Activated T-helper 1 cell treated with anti-CD3 and anti-CD28 coated beads, Interleukin-12 subunit alpha, Interleukin-12 subunit beta, Interleukin-2, Interleukin-4 antibody, amounts not matched to agents 30 ng/mL and 10 ng/mL and 1 ng/mL, durations not matched to agents 14 hours and 24 hours and 36 hours (primary cell): ENCODE data around the gene SLC2A1. TPM values are rescaled to one million over a fixed set of nuclear protein-coding genes. Genes with fewer than 3 reads are reported as not detected.

Source experiments
- DNase-seq: peaks from one replicate; pipeline ENCODE4 v3.0.0; 2021; ENCODE audit warnings: low spot score
- H3K27ac Mint-ChIP-seq: one replicate; pipeline ENCODE4 v1.8.0; 2021; ENCODE audit warnings: mild to moderate bottlenecking, mixed read lengths
- H3K27me3 Mint-ChIP-seq: one replicate; pipeline ENCODE4 v1.8.0; 2022; ENCODE audit warnings: mild to moderate bottlenecking, moderate library complexity, mixed read lengths; ENCODE audit not compliant: insufficient read depth
- H3K36me3 Mint-ChIP-seq: one replicate; pipeline ENCODE4 v1.8.0; 2021; ENCODE audit warnings: low read depth, mixed read lengths
- H3K4me1 Mint-ChIP-seq: one replicate; pipeline ENCODE4 v1.8.0; 2021; ENCODE audit warnings: low read depth, mixed read lengths
- H3K4me3 Mint-ChIP-seq: one replicate; pipeline ENCODE4 v1.8.0; 2021; ENCODE audit warnings: mild to moderate bottlenecking, moderate library complexity, mixed read lengths
- H3K9me3 Mint-ChIP-seq: one replicate; pipeline ENCODE4 v1.8.0; 2021; ENCODE audit warnings: mixed read lengths
- intact Hi-C: fragments of 100-400 bp; cut with micrococcal nuclease; formaldehyde crosslinking; loops from one replicate; pipeline ENCODE4 v1.15.1; 2024
- total RNA-seq: library from RNA; stranded (reverse); gene quantifications from 2 replicates; pipeline ENCODE4 v1.2.3, GENCODE V29; 2022

Gene SLC2A1
- total RNA-seq, 1 donor from 2014 or later = 111 TPM

DNA sequence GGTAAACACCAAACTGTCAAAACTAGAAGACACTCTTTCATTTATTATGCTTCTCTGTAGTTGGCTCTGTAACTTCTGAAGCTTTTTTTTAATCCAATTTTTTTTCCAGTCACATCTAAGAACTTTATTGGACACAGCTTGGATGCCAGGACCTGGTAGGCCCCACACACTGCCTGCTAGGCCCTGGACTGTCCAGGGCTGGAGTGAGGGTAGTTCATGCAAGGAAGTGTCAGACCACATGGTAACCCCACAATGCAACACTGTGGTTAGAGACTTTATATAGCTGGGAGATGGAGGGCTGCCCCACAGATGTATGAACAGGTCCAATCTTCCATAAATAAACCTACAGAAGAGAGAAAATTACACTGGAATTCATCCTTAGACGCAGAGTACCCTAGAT is 7.1 kb downstream of the SLC2A1 start:
- intact Hi-C loops = loop anchor here (1.0 to 10.0 kb wide), 4 partner anchors 8 to 703 kb away; partner anchors contain the start of genes FOXJ3, KDM4A, PPCS and ZMYND12
- DNase-seq = no peak
- peaks cover 44% of the 10 kb centered on the region for H3K36me3 Mint-ChIP-seq
- H3K27me3 Mint-ChIP-seq = no peaks in the 10 kb centered on the region
- H3K4me3 Mint-ChIP-seq = peak overlapping the region; percentile 55
- H3K4me1 Mint-ChIP-seq = peaks cover 83% of the 10 kb centered on the region
- H3K27ac Mint-ChIP-seq = peak overlapping the region; percentile 68
- no peaks in the 10 kb centered on the region for H3K9me3 Mint-ChIP-seq

DNA sequence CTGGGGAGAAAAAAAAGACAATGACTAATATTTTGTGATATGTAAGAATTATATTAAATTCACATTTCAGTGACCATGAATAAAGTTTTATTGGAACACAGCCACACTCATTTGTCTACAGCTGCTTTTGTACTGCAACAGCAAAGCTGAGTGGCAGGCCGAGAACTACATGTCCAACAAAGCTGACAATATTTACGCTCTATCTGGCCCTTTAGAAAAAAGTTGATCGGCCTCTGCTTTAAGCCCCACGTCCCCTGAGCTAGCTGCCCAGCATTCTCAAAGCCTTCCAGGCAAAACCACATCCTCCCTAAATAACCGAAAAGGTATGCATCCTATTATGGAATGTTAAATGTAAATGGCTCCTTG is 8.6 kb downstream of the SLC2A1 start:
- Mint-ChIP-seq H3K4me3 (peak overlapping the region; percentile 53), H3K4me1 (peaks cover 87% of the 10 kb centered on the region), H3K36me3 (peaks cover 36% of the 10 kb centered on the region), H3K27me3 (no peaks in the 10 kb centered on the region), H3K27ac (peak overlapping the region; percentile 71), H3K9me3 (no peaks in the 10 kb centered on the region)
- DNase-seq = no peak
- intact Hi-C loops = loop anchor here (10.0 kb wide), 3 partner anchors 495 to 705 kb away; partner anchors contain the start of genes FOXJ3, KDM4A, PPCS and ZMYND12

DNA sequence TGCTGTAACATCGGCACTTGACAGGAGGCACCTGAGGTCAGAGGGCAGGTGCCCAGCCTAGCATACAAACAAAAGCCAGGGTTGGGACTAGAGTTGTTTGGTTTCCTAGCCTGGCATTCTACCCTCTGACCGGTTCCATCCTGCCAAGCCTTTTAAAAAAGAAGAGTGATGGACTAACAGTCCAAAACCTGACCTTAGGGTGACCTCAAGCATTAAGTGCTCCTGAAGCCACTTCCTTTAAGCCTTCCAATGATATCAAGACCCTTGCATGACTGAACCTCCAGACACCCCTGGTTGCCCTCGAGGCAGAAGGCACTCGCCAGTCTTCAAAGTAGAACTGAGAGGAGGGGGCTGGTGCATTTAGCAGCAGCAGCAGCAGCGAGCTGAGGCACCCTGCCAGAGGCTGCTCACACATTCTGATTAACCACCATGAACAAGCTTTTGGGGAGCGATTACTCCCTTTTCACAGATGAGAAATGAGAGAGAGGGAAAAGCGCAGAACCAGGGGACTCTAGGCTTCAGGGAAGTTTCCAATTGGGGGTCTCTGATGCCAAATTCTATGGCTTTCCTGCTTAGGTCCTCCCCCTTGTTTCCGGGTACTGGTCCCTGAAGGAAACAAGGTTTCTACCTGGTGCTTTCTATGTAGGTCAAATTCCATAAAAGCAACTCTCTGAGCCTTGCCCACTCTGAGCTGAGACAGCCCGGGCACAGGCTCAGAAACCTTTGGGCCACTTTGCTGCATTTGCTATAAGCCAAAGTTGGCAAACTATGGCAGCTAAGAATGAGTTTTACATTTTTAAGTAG is 9.2 kb downstream of the SLC2A1 start:
- peak overlapping the region; percentile 69 for H3K4me3 Mint-ChIP-seq
- intact Hi-C loops = loop anchor here (10.0 kb wide), 3 partner anchors 495 to 705 kb away; partner anchors contain the start of genes FOXJ3, KDM4A, PPCS and ZMYND12
- H3K27me3 Mint-ChIP-seq = no peaks in the 10 kb centered on the region
- no peak for DNase-seq
- H3K27ac Mint-ChIP-seq = peak overlapping the region; percentile 68
- peaks cover 87% of the 10 kb centered on the region for H3K4me1 Mint-ChIP-seq
- H3K36me3 Mint-ChIP-seq = peaks cover 31% of the 10 kb centered on the region
- no peaks in the 10 kb centered on the region for H3K9me3 Mint-ChIP-seq

DNA sequence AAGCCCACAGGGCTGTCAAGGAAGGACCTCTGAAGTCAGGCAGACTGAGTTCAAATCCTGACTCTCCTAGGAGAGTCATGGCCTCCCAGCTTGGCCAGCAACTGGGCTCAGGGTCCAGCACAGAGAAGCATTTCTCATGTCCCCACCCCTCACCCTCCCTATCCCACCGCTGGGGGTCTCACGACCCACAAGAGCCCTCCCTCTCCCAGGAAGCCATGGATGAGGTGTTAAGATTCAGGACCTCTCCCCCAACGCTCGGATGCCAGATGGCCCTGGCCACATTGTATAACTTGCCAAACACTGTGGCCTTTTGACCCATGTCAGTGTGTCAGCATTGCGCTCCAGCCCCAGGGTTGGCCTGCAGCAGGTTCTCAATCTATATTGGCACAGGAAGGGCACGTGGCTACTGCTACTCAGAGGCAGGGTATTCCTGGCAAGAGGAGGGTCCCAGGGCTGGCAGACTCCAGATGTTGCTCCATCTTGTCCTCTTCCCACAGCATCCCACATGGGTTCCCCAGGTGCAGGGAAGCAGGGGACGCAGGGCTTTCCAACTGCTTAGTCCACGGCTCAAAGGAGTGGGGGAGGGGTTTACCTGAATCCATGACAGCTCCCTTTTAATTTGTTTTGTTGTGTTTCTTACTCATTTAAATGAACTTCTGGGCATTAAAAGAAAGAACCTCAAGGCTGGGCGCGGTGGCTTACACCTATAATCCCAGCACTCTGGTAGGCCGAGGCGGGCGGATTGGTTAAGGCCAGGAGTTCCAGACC is 10.5 kb downstream of the SLC2A1 start:
- Mint-ChIP-seq H3K27ac (peak overlapping the region; percentile 69), H3K4me3 (no peak overlapping the region), H3K36me3 (peaks cover 24% of the 10 kb centered on the region), H3K9me3 (no peaks in the 10 kb centered on the region), H3K4me1 (peaks cover 96% of the 10 kb centered on the region), H3K27me3 (no peaks in the 10 kb centered on the region)
- intact Hi-C loops = no loop called here
- DNase-seq = no peak

DNA sequence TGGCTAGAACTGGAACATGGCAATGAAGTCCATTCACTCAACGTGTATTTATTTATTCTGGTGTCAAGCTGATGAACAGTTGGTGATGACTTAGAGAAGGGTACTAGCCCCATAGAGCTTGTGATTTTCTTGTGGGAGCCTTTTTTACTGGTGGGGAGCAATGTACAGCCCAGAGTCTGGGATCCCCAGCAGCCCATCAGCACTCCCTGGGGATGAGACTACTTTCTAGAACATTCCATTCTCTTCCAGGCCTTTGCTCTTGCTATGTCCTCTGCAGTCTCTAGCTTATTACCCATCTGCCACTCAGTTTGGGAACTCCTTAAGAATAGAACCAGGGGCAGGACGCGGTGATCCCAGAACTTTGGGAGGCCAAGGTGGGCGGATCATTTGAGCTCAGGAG is 11.6 kb downstream of the SLC2A1 start:
- Mint-ChIP-seq H3K27me3 (no peaks in the 10 kb centered on the region), H3K9me3 (no peaks in the 10 kb centered on the region), H3K4me3 (peak overlapping the region; percentile 42), H3K27ac (peak overlapping the region; percentile 69), H3K4me1 (peaks cover 96% of the 10 kb centered on the region), H3K36me3 (peaks cover 34% of the 10 kb centered on the region)
- DNase-seq = no peak
- intact Hi-C loops = no loop called here

DNA sequence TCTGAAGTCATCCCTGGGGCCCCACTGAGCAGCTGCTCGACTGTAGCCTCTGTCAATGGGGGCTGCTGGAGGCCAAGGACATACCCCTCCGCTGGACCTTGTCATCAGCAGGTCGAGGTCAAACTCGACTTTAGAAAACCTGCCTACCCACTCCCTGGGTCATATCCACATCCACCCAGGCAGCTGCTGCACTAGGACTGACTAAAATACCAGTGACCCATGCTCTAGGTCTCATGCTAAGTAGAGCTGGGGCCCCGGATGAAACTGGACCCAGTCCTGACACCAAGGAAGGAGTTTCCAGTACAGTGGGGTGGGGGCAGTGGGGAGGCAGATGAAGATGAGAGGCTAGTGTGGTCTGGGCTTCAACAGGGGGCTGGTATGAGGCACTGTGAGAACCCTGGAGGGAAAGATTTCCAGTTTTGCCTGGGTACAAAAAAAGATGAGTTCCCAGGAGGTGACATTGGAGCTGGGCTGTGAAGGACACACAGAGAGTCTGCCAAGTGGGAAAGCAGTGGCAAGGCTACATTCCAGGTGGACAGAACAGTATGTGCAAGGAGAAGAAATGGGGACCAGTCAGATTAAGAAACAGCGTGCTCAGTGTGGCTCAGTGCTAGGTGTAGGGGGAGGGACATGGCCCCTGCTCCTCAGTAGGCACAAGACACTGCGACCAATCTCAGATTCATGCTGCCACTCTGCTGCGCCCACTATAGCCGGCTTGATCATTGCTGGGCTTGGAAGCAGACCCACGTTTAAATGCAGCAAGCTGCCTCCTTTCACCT is 12.4 kb downstream of the SLC2A1 start:
- intact Hi-C loops = no loop called here

DNA sequence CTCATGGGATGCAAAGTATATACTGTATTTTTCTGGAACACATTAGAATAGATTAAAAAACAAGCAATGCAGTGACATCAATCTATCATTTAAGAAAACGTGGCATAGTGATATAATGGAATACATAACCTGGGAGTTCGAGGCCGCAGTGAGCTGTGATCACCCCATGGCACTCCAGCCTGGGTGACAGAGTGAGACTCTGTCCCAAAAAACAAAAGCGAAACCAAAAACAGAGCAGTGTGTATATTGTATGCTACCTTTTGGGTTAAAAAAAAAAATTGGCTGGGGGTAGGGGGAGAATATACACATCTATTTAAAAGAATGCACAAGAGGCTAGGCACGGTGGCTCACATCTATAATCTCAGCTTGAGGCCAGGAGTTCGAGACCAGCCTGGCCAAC is 13.5 kb downstream of the SLC2A1 start:
- Mint-ChIP-seq H3K36me3 (peaks cover 40% of the 10 kb centered on the region), H3K9me3 (no peaks in the 10 kb centered on the region), H3K27me3 (no peaks in the 10 kb centered on the region), H3K4me3 (peak overlapping the region; percentile 72), H3K4me1 (peaks cover 97% of the 10 kb centered on the region), H3K27ac (peak overlapping the region; percentile 74)
- DNase-seq = no peak
- intact Hi-C loops = loop anchor here (1.0 to 2.0 kb wide), 2 partner anchors 14 to 20 kb away; no protein-coding TSS in a partner anchor

More for the DNA sequence above, 12.4 kb downstream of the SLC2A1 start:
- Mint-ChIP-seq H3K27ac (peak overlapping the region; percentile 74), H3K36me3 (peaks cover 38% of the 10 kb centered on the region), H3K27me3 (no peaks in the 10 kb centered on the region), H3K4me3 (peak overlapping the region; percentile 7), H3K9me3 (no peaks in the 10 kb centered on the region), H3K4me1 (peaks cover 96% of the 10 kb centered on the region)
- DNase-seq = no peak

DNA sequence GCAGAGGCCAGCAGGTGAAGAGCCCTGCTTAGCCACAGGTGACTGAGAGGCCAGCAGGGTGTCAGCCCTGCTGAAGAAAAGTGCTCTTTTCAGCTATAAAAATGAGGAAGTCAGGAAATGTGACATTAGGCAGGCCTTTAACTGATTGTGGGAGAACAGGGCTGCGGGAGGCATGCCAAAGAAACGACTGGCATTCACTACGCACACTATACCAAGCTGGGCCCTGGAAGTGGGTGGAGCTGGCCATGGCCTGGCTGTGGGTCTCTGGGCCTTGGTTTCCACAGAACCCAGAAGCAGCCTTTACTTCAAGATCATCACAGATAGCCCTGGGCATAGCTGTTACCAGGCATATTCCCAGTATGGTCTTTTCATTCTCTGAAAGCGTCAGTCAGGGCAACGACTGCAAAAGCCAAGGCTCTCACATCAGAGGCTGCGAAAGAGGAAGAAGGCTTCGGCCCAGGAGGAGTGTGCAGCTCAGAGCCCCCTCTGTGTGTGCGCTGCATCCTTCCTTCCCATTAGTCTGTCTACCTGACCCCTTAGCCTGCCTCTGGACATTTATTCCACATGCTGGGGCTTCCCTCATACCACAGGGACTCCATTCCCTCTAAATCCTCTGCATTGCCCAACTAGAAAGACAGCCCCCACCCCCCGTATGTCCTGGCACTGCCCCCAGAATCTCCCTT is 14.3 kb downstream of the SLC2A1 start:
- Mint-ChIP-seq H3K27me3 (no peaks in the 10 kb centered on the region), H3K4me3 (peak overlapping the region; percentile 65), H3K27ac (peak overlapping the region; percentile 79), H3K4me1 (peaks cover 95% of the 10 kb centered on the region), H3K9me3 (no peaks in the 10 kb centered on the region), H3K36me3 (peaks cover 42% of the 10 kb centered on the region)
- intact Hi-C loops = loop anchor here (2.0 kb wide), 1 partner anchor 20 kb away; no protein-coding TSS in a partner anchor
- no peak for DNase-seq

DNA sequence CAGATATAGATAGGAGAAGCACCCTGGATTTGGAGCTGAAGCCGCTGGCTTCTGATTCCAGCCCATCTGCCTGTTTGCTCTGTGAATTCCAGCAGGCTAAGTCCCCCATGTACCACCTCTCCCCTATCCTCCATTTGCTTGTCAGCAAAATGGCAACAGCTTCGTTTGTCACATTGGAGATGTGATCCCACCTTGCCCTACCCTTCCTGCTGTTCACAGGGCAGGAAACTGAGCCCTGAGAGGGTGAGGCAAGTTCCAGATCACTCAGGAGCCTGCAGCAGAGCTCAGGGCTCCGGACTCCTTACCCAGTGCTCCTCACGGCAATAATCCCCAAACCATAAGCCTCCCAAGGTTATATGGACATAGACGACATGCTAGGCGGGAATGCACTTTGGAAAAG is 14.9 kb downstream of the SLC2A1 start:
- peak overlapping the region; percentile 79 for H3K27ac Mint-ChIP-seq
- no peak for DNase-seq
- H3K4me3 Mint-ChIP-seq = peak overlapping the region; percentile 65
- peaks cover 43% of the 10 kb centered on the region for H3K36me3 Mint-ChIP-seq
- H3K27me3 Mint-ChIP-seq = no peaks in the 10 kb centered on the region
- intact Hi-C loops = loop anchor here (1.0 to 2.0 kb wide), 2 partner anchors 8 to 19 kb away; no protein-coding TSS in a partner anchor
- no peaks in the 10 kb centered on the region for H3K9me3 Mint-ChIP-seq
- H3K4me1 Mint-ChIP-seq = peaks cover 97% of the 10 kb centered on the region

DNA sequence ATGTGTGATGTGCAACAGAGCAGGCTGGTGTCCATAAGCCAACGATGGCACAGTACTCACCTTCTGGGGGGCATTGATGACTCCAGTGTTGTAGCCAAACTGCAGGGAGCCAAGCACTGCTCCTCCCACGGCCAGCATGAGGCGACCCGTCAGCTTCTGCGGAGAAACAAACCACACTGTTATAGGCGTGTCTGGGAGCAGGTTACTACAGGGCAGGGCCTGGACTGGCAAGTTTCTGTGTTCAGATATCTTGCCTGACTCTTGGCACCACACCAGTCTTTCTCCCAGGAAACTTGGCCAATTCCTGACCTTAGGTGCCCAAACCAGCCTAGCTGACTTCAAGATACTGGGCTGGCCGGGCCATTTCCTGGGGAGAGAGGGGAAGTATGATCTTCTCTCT is 15.5 kb downstream of the SLC2A1 start:
- Mint-ChIP-seq H3K9me3 (no peaks in the 10 kb centered on the region), H3K27me3 (no peaks in the 10 kb centered on the region), H3K36me3 (peaks cover 49% of the 10 kb centered on the region), H3K4me1 (peaks cover 97% of the 10 kb centered on the region), H3K4me3 (peak overlapping the region; percentile 66), H3K27ac (peak overlapping the region; percentile 93)
- intact Hi-C loops = loop anchor here (1.0 kb wide), 1 partner anchor 8 kb away; no protein-coding TSS in a partner anchor
- DNase-seq = no peak

DNA sequence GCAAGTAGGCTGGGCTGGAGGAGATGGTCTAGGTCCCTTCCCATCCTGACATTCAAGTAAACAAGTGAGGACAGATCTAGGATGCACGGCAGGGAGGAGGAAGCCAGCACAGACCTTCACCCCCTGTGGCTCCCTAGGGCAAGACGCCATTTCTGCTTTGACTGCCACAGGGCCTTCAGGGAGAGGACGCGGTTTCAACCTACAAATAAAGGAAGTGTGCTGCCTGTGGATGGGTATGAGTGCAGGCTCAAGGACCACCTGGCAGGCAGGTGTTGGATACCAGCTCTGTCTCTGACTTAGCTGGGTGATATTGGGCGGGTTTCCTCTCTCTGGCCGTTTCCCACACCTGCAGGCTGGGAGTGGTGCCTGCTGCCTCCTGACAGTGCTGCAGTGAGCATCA is 16.2 kb downstream of the SLC2A1 start:
- H3K4me1 Mint-ChIP-seq = peaks cover 97% of the 10 kb centered on the region
- peak overlapping the region; percentile 66 for H3K4me3 Mint-ChIP-seq
- DNase-seq = no peak
- H3K27me3 Mint-ChIP-seq = no peaks in the 10 kb centered on the region
- peaks cover 52% of the 10 kb centered on the region for H3K36me3 Mint-ChIP-seq
- no peaks in the 10 kb centered on the region for H3K9me3 Mint-ChIP-seq
- H3K27ac Mint-ChIP-seq = peak overlapping the region; percentile 93
- intact Hi-C loops = no loop called here
